Progenitor cell of endocrine pancreas (in vitro differentiated cells): ENCODE measurements around the gene REPS2. TPM values are rescaled to one million over a fixed set of nuclear protein-coding genes. Genes with fewer than 3 reads are reported as not detected.

Source experiments
- DNase-seq: peaks from one replicate; pipeline ENCODE4 v3.0.0; 2021; ENCODE audit warnings: low spot score; ENCODE audit not compliant: unreplicated experiment
- H3K27ac Mint-ChIP-seq: 2 replicates; pipeline ENCODE4 v1.8.0; 2021; ENCODE audit warnings: mild to moderate bottlenecking, moderate library complexity, mixed read lengths
- H3K27me3 Mint-ChIP-seq: 2 replicates; pipeline ENCODE4 v1.8.0; 2021; ENCODE audit warnings: mixed read lengths
- H3K36me3 Mint-ChIP-seq: 2 replicates; pipeline ENCODE4 v1.8.0; 2022; ENCODE audit warnings: mixed read lengths; ENCODE audit not compliant: insufficient read depth
- H3K4me1 Mint-ChIP-seq: 2 replicates; pipeline ENCODE4 v1.8.0; 2021; ENCODE audit warnings: low read depth, mixed read lengths
- H3K4me3 Mint-ChIP-seq: 2 replicates; pipeline ENCODE4 v1.8.0; 2021; ENCODE audit warnings: low read depth, mild to moderate bottlenecking, moderate library complexity, mixed read lengths
- H3K9me3 Mint-ChIP-seq: 2 replicates; pipeline ENCODE4 v1.8.0; 2021; ENCODE audit warnings: low read depth, mixed read lengths
- CTCF ChIP-seq: fragments of 200-600 bp; sonication (generic); IDR thresholded peaks from one replicate; pipeline ENCODE4 v1.5.0; 2021; ENCODE audit warnings: antibody characterized with exemption, mild to moderate bottlenecking; ENCODE audit not compliant: unreplicated experiment
- total RNA-seq: library from RNA; stranded (reverse); gene quantifications from 2 replicates; pipeline ENCODE4 v1.2.1, GENCODE V29; 2021

REPS2 gene
- total RNA-seq, 1 donor from 2014 or later: 4.3 TPM

DNA sequence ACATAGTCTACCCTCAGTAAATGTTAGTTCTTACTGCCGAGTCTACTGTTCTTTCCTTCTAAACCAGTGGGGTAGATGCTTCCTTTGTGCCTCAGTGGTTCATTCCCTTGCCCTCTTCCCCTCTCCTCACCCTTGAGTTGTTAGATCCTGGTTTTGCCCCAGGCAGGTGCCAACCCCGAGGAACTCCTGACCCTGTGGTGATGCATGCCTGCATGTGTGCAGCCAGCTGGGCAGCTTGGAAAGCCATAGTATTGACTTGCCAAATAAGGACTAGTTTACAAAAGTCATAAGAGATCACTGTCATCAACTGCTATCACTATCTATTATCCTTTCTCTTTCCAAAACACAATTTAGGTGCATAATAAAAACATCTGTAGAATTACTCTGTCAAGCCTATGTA lies 50.9 kb downstream of the REPS2 start:
- peaks cover 13% of the 10 kb centered on the region for H3K27me3 Mint-ChIP-seq
- no peak for DNase-seq
- no peak overlapping the region for H3K4me3 Mint-ChIP-seq
- no peak for TF ChIP-seq CTCF
- H3K4me1 Mint-ChIP-seq: no peaks in the 10 kb centered on the region
- peak overlapping the region; percentile 29 for H3K27ac Mint-ChIP-seq
- H3K36me3 Mint-ChIP-seq: no peaks in the 10 kb centered on the region
- H3K9me3 Mint-ChIP-seq: no peaks in the 10 kb centered on the region

DNA sequence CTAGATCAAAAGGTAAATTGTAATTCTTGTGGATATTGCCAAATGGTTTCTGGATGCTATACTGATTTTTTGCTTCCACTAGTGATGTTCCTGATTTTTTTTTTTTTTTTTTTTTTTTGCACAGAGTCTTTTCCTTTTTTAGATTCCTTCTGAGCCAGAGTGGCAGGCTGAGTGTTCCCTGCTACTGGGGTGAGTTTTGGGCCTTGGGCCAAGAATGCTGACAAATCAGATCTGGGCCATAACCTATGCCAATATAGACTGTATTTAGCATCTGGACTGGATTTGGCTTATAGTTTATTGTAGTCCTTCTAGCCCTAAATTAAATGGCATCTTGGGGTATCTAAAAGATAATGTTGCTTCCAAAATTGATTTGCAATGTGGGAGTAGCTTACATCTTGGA lies 52.8 kb downstream of the REPS2 start:
- TF ChIP-seq CTCF: no peak
- Mint-ChIP-seq H3K36me3 (no peaks in the 10 kb centered on the region), H3K9me3 (no peaks in the 10 kb centered on the region), H3K4me1 (no peaks in the 10 kb centered on the region), H3K27me3 (peaks cover 22% of the 10 kb centered on the region), H3K4me3 (no peak overlapping the region), H3K27ac (no peak overlapping the region)
- DNase-seq: no peak

GRCh38 chrX:17000751-17001150 lies 54.3 kb downstream of the REPS2 start:
- DNase-seq: no peak
- Mint-ChIP-seq H3K9me3 (no peaks in the 10 kb centered on the region), H3K4me3 (no peak overlapping the region), H3K27me3 (peaks cover 20% of the 10 kb centered on the region), H3K36me3 (no peaks in the 10 kb centered on the region), H3K4me1 (no peaks in the 10 kb centered on the region), H3K27ac (no peak overlapping the region)
- TF ChIP-seq CTCF: no peak

DNA sequence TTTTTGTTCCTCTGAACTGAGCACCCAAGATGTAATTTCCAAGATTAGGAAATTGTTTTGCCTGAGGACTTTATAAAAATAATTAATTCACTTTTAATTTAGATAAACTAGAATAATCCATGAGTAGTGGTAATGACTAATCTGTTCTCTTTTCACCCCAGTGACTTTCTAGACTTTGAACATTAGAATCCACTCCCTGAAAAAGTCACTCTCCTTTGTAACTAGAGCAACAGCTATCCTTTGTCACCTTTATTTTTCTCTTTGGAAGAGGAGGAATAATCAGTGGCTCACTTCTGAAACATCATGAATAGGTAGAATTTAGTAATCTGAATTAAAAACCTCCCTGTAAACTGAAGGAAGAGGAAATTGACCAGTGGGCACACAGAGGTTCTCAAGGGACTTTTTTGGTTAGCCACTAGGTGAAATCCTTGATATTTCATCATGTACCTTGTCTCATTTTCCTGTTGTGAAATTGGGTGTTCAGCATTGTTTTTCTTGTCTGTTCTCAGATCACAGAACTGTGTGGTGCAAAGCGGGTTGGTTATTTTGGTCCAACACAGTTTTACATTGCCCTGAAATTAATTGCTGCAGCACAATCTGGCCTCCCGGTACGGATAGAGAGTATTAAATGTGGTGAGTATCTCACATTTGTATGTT lies 59.4 kb downstream of the REPS2 start:
- no peak overlapping the region for H3K4me3 Mint-ChIP-seq
- peaks cover 36% of the 10 kb centered on the region for H3K27me3 Mint-ChIP-seq
- no peak for DNase-seq
- H3K4me1 Mint-ChIP-seq: peaks cover 11% of the 10 kb centered on the region
- no peaks in the 10 kb centered on the region for H3K36me3 Mint-ChIP-seq
- no peak for TF ChIP-seq CTCF
- H3K27ac Mint-ChIP-seq: no peak overlapping the region
- H3K9me3 Mint-ChIP-seq: no peaks in the 10 kb centered on the region

DNA sequence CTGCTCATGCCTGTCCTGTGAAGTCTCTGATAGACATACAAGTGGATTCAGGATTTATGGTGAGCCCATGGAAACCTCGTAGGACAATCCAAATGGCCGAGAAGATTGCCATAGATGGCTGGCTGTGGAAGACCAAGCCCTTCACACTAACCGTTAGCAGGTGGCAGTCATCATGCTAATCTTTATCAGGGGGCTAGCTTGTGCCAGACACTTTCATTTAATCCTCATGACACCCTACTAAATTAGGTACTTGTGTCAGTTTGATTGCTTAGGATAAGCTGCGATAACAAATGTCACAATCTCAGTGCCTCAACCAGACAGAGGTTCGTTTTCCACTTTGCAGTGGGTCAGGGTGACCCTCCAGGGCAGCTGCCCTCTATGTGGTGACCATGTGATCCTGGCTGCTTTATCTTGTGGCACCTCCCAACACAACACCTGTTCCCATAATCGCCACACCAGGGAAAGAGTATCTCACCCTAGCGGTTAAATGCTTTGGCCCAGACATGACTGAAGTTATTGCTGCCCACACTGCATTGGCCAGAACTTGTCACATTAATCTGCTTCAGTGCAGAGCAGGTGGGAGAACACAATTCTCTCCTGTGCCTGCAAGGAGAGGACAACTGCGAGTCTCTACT lies 60.8 kb downstream of the REPS2 start:
- Mint-ChIP-seq H3K9me3 (no peaks in the 10 kb centered on the region), H3K36me3 (no peaks in the 10 kb centered on the region), H3K4me1 (peaks cover 11% of the 10 kb centered on the region), H3K4me3 (no peak overlapping the region), H3K27ac (no peak overlapping the region), H3K27me3 (peaks cover 31% of the 10 kb centered on the region)
- no peak for DNase-seq
- peak; percentile 38 for TF ChIP-seq CTCF
